Common myeloid progenitor, CD34-positive (primary cell): Measurements from ENCODE around the gene MUC20.
A peak's percentile ranks its signal among the peaks of the same experiment; 100 is the strongest.
"Not testable (repeated sequence)": the region's sequence is repeated elsewhere in the genome, so short reads cannot be mapped to it uniquely, and the experiment has no call there.

Experiments
- CTCF ChIA-PET: fragments of 350-600 bp; sonication (Branson Sonifier 250); formaldehyde crosslinking; loops from one replicate; lab custom pipeline; 2021; ENCODE audit warnings: antibody characterized with exemption; lab: Charles Lee
- POLR2A ChIA-PET: fragments of 350-600 bp; sonication (Branson Sonifier 250); formaldehyde crosslinking; loops from one replicate; lab custom pipeline; 2021; ENCODE audit warnings: antibody characterized with exemption; lab: Charles Lee
- DNase-seq, 3 donors: peaks; one replicate each; pipeline versions ENCODE4 v3.0.0 to v3.0.0-alpha.2; 2013
- H3K27ac ChIP-seq, 2 experiments: 1 replicate in 1 of 2; 2 replicates in 1 of 2; pipeline ENCODE4 v1.7.0; 2013; ENCODE audit warnings: inconsistent platforms in 2 of 2, low read length in 2 of 2, mild to moderate bottlenecking in 2 of 2, low read depth in 1 of 2, moderate library complexity in 1 of 2; ENCODE audit not compliant: severe bottlenecking in 2 of 2, insufficient read depth in 1 of 2, poor library complexity in 1 of 2
- H3K27me3 ChIP-seq, 5 experiments: replicated peaks in 2 of 5; 1 replicate in 3 of 5; 2 replicates in 2 of 5; pipeline versions ENCODE4 v1.6.1 to v1.7.0; 2013; ENCODE audit warnings: low read length in 4 of 5, mild to moderate bottlenecking in 2 of 5, moderate library complexity in 2 of 5, inconsistent platforms in 1 of 5; ENCODE audit not compliant: insufficient read depth in 5 of 5, control insufficient read depth in 4 of 5
- H3K36me3 ChIP-seq, 4 experiments: 1 replicate in 2 of 4; 2 replicates in 2 of 4; pipeline versions ENCODE4 v1.6.1 to v1.7.0; 2013; ENCODE audit warnings: low read length in 3 of 4, control low read depth in 1 of 4, mild to moderate bottlenecking in 1 of 4; ENCODE audit not compliant: control insufficient read depth in 4 of 4, insufficient read depth in 4 of 4
- H3K4me1 ChIP-seq, 4 experiments: 1 replicate in 3 of 4; 2 replicates in 1 of 4; pipeline versions ENCODE4 v1.6.1 to v1.7.1; 2013; ENCODE audit warnings: low read length in 3 of 4, mild to moderate bottlenecking in 3 of 4, control low read depth in 1 of 4, inconsistent platforms in 1 of 4, moderate library complexity in 1 of 4; ENCODE audit not compliant: control insufficient read depth in 4 of 4, insufficient read depth in 4 of 4; ENCODE audit errors: control extremely low read depth in 1 of 4
- H3K4me3 ChIP-seq, 7 experiments: 1 replicate in 4 of 7; 2 replicates in 3 of 7; pipeline versions ENCODE4 v1.5.1 to v1.7.0; 2013; ENCODE audit warnings: mild to moderate bottlenecking in 7 of 7, low read length in 6 of 7, moderate library complexity in 6 of 7, inconsistent platforms in 2 of 7, low read depth in 2 of 7, control low read depth in 1 of 7; ENCODE audit not compliant: insufficient read depth in 4 of 7, control insufficient read depth in 1 of 7; ENCODE audit errors: extremely low read depth in 1 of 7
- H3K9me3 ChIP-seq, 5 experiments: 1 replicate in 4 of 5; 2 replicates in 1 of 5; pipeline versions ENCODE4 v1.6.1 to v1.7.1; 2013; ENCODE audit warnings: low read length in 4 of 5, mild to moderate bottlenecking in 2 of 5, inconsistent platforms in 1 of 5, low read depth in 1 of 5, moderate library complexity in 1 of 5; ENCODE audit not compliant: control insufficient read depth in 4 of 5, insufficient read depth in 2 of 5; ENCODE audit errors: control extremely low read depth in 1 of 5
- WGBS: methylation state at CpG from one replicate; pipeline ENCODE4 v1.1.5; 2013; ENCODE audit not compliant: insufficient coverage; 5-methylcytosine and 5-hydroxymethylcytosine counted together

The MUC20 gene

DNA sequence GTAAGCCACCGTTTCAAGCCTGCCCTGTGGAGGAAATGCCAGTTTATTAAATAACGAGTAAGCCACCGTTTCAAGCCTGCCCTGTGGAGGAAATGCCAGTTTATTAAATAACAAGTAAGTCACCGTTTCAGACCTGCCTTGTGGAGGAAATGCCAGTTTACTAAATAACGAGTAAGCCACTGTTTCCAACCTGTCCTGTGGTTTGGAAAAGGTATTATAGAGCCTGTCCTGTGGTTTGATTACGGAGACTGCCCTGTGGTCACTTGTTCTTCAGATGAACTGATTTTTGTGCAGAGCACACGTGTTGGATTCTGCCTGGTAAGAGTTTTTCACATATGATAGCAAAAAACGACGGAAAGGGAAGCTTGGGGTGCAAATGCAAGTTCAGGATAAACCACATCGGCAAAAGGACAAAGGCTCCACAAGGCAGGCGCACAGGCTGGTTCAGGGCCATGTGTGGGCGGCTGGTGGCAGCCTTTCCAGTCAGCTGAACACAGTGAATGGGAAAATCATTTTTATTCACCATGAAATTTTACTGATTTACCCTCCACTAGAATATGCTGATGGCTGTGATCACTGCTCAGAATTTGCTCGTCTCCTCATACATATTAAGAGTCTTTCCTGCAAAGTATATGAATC is 38.6 kb upstream of the MUC20 start:
- DNase-seq, H3K4me3 ChIP-seq, H3K27ac ChIP-seq, CTCF ChIA-PET, H3K9me3 ChIP-seq, POLR2A ChIA-PET, H3K27me3 ChIP-seq, H3K4me1 ChIP-seq: not testable (repeated sequence)
- peaks cover 12 to 30% (median 27%) of the 10 kb centered on the region in 4 experiments for H3K36me3 ChIP-seq
- 90% methylated on average over 2 of the region's 13 CpGs for WGBS

DNA sequence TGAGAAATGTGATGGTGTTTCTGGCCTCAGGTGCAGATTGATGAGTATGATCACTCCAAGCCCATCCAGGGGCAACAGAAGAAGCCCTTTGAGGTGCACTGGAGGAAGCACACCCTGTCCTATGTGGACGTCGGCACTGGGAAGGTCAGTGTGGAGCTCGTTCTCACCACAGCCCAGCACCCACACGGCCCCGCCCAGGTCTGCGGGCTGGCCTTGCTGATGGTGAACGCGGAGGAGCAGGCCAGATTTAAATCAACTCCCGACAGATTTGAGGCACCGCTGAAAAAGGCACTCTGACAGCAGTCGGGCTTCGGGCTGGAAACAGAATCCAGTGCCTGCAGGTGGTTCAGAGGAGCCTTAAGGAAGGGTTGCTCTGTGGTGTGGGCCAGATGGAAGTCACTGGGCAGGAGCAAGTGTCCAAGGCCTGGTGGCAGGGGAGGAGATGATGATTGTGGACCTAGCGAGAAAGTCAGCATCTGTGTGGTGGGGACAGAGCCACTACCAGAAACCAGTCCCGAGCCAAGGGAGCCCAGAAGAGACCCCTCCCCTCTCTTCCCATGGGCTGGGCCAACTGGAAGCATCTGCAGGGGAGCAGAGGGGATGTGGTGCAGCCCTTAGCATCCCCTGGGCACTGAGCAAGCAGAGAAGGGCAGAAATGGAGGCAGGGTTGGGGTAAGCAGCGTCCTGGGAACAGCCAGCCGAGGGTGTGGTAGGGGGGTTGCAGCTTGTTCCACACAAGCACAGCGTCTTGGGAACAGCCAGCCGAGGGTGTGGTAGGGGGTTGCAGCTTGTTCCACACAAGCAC is 36.9 kb upstream of the MUC20 start:
- POLR2A ChIA-PET, H3K27me3 ChIP-seq, H3K9me3 ChIP-seq, DNase-seq, CTCF ChIA-PET, H3K27ac ChIP-seq, H3K4me1 ChIP-seq, H3K4me3 ChIP-seq: not testable (repeated sequence)
- H3K36me3 ChIP-seq, result peaks cover 7 to 18% (median 18%) of the 10 kb centered on the region in 4 experiments
- 95% methylated on average over 15 of the region's 18 CpGs for WGBS

DNA sequence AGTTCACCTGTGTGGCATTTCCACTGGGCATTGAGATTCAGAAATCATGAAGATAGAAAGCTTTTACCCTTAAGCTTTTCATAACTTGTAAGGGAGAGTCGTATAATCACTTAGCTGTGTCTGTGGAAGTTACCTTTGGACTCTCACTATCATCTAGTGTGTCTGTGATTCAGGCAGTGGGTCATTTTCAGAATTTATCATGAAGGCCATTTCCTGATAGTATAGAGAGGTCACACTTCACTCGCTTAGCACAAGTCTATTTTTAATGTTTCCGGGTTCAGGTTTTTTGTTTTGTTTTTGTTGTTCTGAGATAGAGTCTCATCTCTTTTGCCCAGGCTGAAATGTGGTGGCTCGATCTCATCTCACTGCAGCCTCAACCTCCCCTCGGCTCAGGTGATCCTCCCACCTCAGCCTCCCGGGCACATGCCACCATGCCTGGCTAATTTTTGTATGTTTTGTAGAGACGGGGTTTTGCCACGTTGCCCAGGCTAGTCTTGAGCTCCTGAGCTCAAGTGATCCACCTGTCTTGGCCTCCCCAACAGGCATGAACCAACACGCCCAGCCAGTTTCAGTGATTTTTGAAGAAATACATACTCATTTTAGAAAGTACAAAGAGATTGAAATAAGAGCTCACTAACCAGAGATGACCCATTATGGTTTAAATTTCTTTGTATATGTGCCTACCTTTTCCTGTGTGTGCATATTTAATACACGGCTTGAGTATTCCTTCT is 36.1 kb upstream of the MUC20 start:
- 100% methylated on average over 1 of the region's 10 CpGs for WGBS

DNA sequence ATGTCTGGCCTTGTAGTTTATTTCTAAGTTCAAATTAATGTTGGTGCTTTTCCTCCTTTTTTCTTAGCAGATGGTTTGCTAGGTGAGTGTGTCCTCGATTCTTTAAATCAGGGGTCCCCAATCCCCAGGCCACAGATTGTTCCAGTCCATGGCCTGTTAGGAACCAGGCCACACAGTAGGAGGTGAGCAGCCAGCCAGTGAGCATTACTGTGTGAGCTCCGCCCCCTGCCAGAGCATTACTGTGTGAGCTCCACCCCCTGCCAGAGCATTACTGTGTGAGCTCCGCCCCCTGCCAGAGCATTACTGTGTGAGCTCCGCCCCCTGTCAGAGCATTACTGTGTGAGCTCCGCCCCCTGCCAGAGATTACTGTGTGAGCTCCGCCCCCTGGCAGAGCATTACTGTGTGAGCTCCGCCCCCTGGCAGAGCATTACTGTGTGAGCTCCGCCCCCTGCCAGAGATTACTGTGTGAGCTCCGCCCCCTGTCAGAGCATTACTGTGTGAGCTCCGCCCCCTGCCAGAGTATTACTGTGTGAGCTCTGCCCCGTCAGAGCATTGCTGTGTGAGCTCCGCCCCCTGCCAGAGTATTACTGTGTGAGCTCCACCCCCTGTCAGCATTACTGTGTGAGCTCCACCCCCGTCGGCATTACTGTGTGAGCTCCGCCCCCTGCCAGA is 34.1 kb upstream of the MUC20 start:
- peaks cover 7 to 25% (median 18%) of the 10 kb centered on the region in 4 experiments for H3K36me3 ChIP-seq
- H3K27me3 ChIP-seq, H3K27ac ChIP-seq, H3K9me3 ChIP-seq, H3K4me1 ChIP-seq, DNase-seq, CTCF ChIA-PET, H3K4me3 ChIP-seq, POLR2A ChIA-PET: not testable (repeated sequence)
- WGBS, result no CpG with 5 or more reads among the region's 15 CpGs

More for the DNA sequence above, 36.1 kb upstream of the MUC20 start:
- H3K27ac ChIP-seq, DNase-seq, POLR2A ChIA-PET, H3K9me3 ChIP-seq, H3K4me1 ChIP-seq, CTCF ChIA-PET, H3K27me3 ChIP-seq, H3K4me3 ChIP-seq: not testable (repeated sequence)
- peaks cover 7 to 21% (median 19%) of the 10 kb centered on the region in 4 experiments for H3K36me3 ChIP-seq

DNA sequence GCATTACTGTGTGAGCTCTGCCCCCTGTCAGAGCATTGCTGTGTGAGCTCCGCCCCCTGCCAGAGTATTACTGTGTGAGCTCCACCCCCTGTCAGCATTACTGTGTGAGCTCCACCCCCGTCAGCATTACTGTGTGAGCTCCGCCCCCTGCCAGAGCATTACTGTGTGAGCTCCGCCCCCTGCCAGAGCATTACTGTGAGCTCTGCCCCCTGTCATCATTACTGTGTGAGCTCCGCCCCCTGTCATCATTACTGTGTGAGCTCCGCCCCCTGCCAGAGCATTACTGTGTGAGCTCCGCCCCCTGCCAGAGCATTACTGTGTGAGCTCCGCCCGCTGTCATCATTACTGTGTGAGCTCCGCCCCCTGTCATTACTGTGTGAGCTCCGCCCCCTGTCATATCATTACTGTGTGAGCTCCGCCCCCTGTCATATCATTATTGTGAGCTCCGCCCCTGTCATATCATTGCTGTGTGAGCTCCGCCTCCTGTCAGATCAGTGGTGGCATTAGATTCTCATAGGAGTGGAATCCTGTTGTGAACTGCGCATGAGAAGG is 33.5 kb upstream of the MUC20 start:
- CTCF ChIA-PET, H3K4me1 ChIP-seq, POLR2A ChIA-PET, H3K27ac ChIP-seq, H3K9me3 ChIP-seq, H3K4me3 ChIP-seq, H3K27me3 ChIP-seq: not testable (repeated sequence)
- WGBS, result 77% methylated on average over 9 of the region's 15 CpGs
- peak; percentile 60 to 62 (median 60) for DNase-seq
- peaks cover 11 to 31% (median 22%) of the 10 kb centered on the region in 4 experiments for H3K36me3 ChIP-seq

DNA sequence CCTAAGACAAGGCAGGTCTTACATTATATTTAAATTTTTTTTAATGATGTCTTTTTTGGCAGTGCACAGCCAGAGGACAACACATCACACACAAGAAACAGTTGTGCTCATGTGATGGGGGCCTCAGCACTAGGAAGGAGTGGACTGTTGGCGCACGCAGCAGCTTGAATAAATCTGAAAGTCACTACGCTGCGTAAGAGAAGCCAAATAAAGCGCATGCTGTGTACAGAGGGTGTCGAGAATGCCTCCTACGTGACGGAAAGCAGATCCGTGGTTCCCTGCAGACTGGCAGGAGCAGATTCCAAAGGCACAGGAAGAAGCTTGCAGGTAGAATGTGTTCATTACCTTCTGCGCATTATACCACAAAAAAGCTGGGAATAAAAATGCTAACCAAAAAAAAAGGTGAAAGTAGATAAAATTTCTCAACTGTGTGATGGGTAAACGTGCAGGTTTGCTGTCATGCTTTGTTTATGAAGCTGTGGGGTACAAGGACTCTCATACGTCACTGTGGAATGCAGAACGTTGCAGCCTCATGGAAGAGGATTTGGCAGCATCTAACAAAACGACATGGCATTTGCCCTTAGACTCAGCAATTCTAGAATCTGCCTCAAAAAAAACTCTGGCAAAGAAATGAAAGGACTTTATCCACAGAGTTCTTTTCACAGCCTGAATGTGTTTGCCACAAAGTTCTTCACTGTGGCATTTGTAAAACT is 32.2 kb upstream of the MUC20 start:
- H3K4me1 ChIP-seq, POLR2A ChIA-PET, H3K4me3 ChIP-seq, DNase-seq, CTCF ChIA-PET, H3K27ac ChIP-seq, H3K9me3 ChIP-seq, H3K27me3 ChIP-seq: not testable (repeated sequence)
- WGBS, result no CpG with 5 or more reads among the region's 14 CpGs
- H3K36me3 ChIP-seq, result peaks cover 14 to 37% (median 26%) of the 10 kb centered on the region in 4 experiments
